Prostate gland (tissue), 2 donors: ENCODE measurements around the gene BMP10.

Experiments
- CTCF ChIP-seq, 4 experiments: fragments of 200-600 bp in 2 of 4; fragments of 450-650 bp in 2 of 4; sonication (generic) in 2 of 4; IDR thresholded peaks; 1 replicate in 3 of 4; 2 replicates in 1 of 4; pipeline ENCODE4 v1.5.1; 2016 to 2019; ENCODE audit warnings: antibody characterized with exemption in 4 of 4, mild to moderate bottlenecking in 2 of 4, moderate library complexity in 2 of 4
- POLR2A ChIP-seq: fragments of 450-650 bp; IDR thresholded peaks from one replicate; pipeline ENCODE4 v1.6.1; 2016; ENCODE audit warnings: antibody characterized with exemption, mild to moderate bottlenecking
- POLR2AphosphoS5 ChIP-seq: sonication (generic); formaldehyde crosslinking; IDR thresholded peaks from one replicate; pipeline ENCODE4 v1.6.1; 2017; ENCODE audit warnings: antibody characterized with exemption

- TF ChIP-seq CTCF (IDR thresholded peaks at IDR 0.05) (no peak), POLR2A (no peak), POLR2AphosphoS5 (no peak)
Measured at GRCh38 chr2:68834737-68835376, 36.3 kb downstream of the BMP10 start.
